Neutrophil (primary cell): ENCODE measurements around the gene MYO5B.

Source experiments
- H3K27ac ChIP-seq: fragments of 200-600 bp; sonication (generic); 2 replicates; pipeline ENCODE4 v1.5.1; 2016; ENCODE audit warnings: mild to moderate bottlenecking, moderate library complexity
- H3K27me3 ChIP-seq: fragments of 200-600 bp; sonication (generic); 2 replicates; pipeline ENCODE4 v1.6.0; 2016; ENCODE audit warnings: mild to moderate bottlenecking
- H3K36me3 ChIP-seq: fragments of 200-600 bp; sonication (generic); 2 replicates; pipeline ENCODE4 v1.5.1; 2017
- H3K4me1 ChIP-seq, 2 experiments: fragments of 200-600 bp in 1 of 2; sonication (generic) in 1 of 2; 1 replicate in 1 of 2; 2 replicates in 1 of 2; pipeline versions ENCODE4 v1.5.1 to v1.6.1; 2013 to 2016; ENCODE audit warnings: low read depth in 1 of 2, low read length in 1 of 2, mild to moderate bottlenecking in 1 of 2, moderate library complexity in 1 of 2; ENCODE audit not compliant: control insufficient read depth in 1 of 2, insufficient read depth in 1 of 2
- H3K4me3 ChIP-seq, 2 experiments: fragments of 200-600 bp in 1 of 2; sonication (generic) in 1 of 2; 1 replicate in 1 of 2; 2 replicates in 1 of 2; pipeline ENCODE4 v1.5.1; 2013 to 2016; ENCODE audit warnings: low read depth in 1 of 2, low read length in 1 of 2, mild to moderate bottlenecking in 1 of 2, moderate library complexity in 1 of 2
- H3K9me3 ChIP-seq: fragments of 200-600 bp; sonication (generic); 2 replicates; pipeline ENCODE4 v1.5.1; 2016
- CTCF ChIP-seq: fragments of 200-600 bp; sonication (generic); IDR thresholded peaks from 2 replicates; pipeline ENCODE4 v1.5.1; 2016; ENCODE audit warnings: antibody characterized with exemption

The MYO5B gene

GRCh38 chr18:50218432-50219197 is 23.7 kb upstream of the MYO5B start:
- Histone ChIP-seq H3K9me3 (peaks cover 10% of the 10 kb centered on the region), H3K36me3 (no peaks in the 10 kb centered on the region), H3K27me3 (peaks cover 50% of the 10 kb centered on the region), H3K4me3 (no peak overlapping the region), H3K4me1 (no peaks in the 10 kb centered on the region), H3K27ac (no peak overlapping the region)
- TF ChIP-seq CTCF: no peak

DNA sequence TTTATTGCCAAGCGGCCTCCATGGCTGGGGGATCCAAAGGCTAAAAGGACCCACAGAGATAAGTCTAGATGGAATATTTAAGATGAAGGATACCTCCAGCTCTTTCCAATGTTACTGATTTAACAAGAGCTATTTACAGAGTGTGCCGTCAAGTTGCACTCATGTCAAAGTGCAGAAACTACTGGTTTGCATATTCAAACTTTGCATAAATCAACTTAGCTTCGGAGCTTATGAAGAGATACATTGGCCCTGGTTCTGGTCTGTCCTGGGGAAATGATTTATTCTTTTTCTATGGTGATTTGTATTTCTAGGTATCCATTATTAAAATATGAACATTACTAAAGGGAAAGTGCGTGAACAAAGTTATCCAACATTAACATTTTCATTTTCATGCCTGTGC is 14.4 kb upstream of the MYO5B start:
- Histone ChIP-seq H3K27ac (no peak overlapping the region), H3K4me1 (no peaks in the 10 kb centered on the region), H3K27me3 (peaks cover 45% of the 10 kb centered on the region), H3K4me3 (no peak overlapping the region), H3K9me3 (no peaks in the 10 kb centered on the region), H3K36me3 (no peaks in the 10 kb centered on the region)
- TF ChIP-seq CTCF: no peak

- no peaks in the 10 kb centered on the region for H3K9me3 ChIP-seq
- no peaks in the 10 kb centered on the region for H3K36me3 ChIP-seq
- no peaks in the 10 kb centered on the region for H3K4me1 ChIP-seq
- H3K27ac ChIP-seq: no peak overlapping the region
- no peak for TF ChIP-seq CTCF
- peaks cover 51% of the 10 kb centered on the region for H3K27me3 ChIP-seq
- H3K4me3 ChIP-seq: no peak overlapping the region
Observed at GRCh38 chr18:50207722-50208121, 12.8 kb upstream of the MYO5B start.

DNA sequence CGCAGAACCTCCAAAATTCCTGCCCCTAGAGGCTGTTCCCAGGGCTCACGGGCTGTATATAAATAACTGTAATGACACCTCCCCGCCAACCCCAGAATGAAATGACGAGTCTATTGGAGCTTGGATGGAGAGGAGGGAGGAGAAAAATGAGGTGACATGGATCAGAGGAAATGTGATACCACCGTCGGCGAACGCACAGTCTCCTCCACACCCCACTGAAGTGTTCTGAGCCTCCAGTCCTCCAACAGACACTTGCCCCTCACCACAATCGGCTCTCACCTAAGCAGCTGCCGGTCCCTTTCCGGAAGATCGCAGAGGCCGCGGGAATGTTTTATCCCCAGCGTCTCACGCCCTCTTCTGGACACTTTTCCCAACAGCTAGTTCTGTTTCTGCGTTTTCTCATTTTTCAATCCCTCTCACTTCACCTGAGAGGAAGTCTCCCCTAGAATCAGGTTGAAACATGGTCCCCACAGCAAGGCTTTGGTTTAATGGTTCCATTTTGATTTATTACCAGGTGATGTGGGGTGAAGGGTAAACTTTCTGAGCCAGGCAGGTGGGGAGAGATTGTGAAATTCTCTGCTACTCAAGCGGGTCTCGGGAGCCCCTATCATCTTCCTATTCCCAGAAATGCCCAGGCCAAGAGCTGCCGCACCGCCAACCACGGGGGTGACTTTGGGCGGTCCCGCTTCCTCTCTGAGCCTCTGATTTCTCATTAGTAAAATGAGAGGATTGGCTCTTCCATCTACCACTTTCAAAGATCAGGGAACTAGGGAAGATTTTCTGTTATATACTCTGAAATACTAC is 9.1 kb upstream of the MYO5B start:
- Histone ChIP-seq H3K4me3 (no peak overlapping the region), H3K4me1 (no peaks in the 10 kb centered on the region), H3K27me3 (peaks cover 87% of the 10 kb centered on the region), H3K9me3 (no peaks in the 10 kb centered on the region), H3K36me3 (no peaks in the 10 kb centered on the region), H3K27ac (no peak overlapping the region)
- TF ChIP-seq CTCF: no peak

- H3K4me1 ChIP-seq: no peaks in the 10 kb centered on the region
- H3K9me3 ChIP-seq: no peaks in the 10 kb centered on the region
- H3K27ac ChIP-seq: no peak overlapping the region
- no peak for TF ChIP-seq CTCF
- no peak overlapping the region for H3K4me3 ChIP-seq
- peaks cover 99% of the 10 kb centered on the region for H3K27me3 ChIP-seq
- H3K36me3 ChIP-seq: no peaks in the 10 kb centered on the region
Observed at GRCh38 chr18:50201476-50202018, 6.6 kb upstream of the MYO5B start.
